Lung (tissue), 12 donors: ENCODE measurements around the gene IDI1. TPM values are rescaled to one million over a fixed set of nuclear protein-coding genes. Genes with fewer than 3 reads are reported as not detected.
A peak's percentile ranks its signal among the peaks of the same experiment; 100 is the strongest.
"Not testable (repeated sequence)": the region's sequence is repeated elsewhere in the genome, so short reads cannot be mapped to it uniquely, and the experiment has no call there.

Source experiments
- ATAC-seq: fragments of 200-7000 bp; cut with Tn5 transposase; one replicate; pipeline ENCODE4 v1.9.1; 2020; ENCODE audit warnings: moderate number of reproducible peaks; ENCODE audit not compliant: insufficient read depth, low FRiP score
- DNase-seq, 3 donors: peaks; one replicate each; pipeline ENCODE4 v3.0.0-alpha.2; 2013 to 2017
- H3K27ac ChIP-seq, 2 donors: one replicate each; pipeline ENCODE4 v1.5.1; 2013; ENCODE audit warnings: mild to moderate bottlenecking in 2 of 2, moderate library complexity in 2 of 2, control low read depth in 1 of 2, inconsistent platforms in 1 of 2, low read depth in 1 of 2, low read length in 1 of 2
- H3K27me3 ChIP-seq, 3 donors: one replicate each; pipeline ENCODE4 v1.5.1; 2013; ENCODE audit warnings: low read length in 2 of 3; ENCODE audit not compliant: control insufficient read depth in 3 of 3, insufficient read depth in 3 of 3
- H3K36me3 ChIP-seq, 4 donors: one replicate each; pipeline ENCODE4 v1.5.1; 2013; ENCODE audit warnings: low read length in 4 of 4, mild to moderate bottlenecking in 1 of 4, moderate library complexity in 1 of 4; ENCODE audit not compliant: control insufficient read depth in 4 of 4, insufficient read depth in 4 of 4
- H3K4me1 ChIP-seq, 5 donors: one replicate each; pipeline ENCODE4 v1.5.1; 2013; ENCODE audit warnings: low read length in 5 of 5, mild to moderate bottlenecking in 2 of 5, moderate library complexity in 1 of 5; ENCODE audit not compliant: control insufficient read depth in 5 of 5, insufficient read depth in 5 of 5
- H3K4me3 ChIP-seq: one replicate; pipeline ENCODE4 v1.5.1; 2013; ENCODE audit warnings: mild to moderate bottlenecking, control low read depth, moderate library complexity
- H3K9ac ChIP-seq, 2 donors: one replicate each; pipeline ENCODE4 v1.5.1; 2013; ENCODE audit warnings: low read length in 2 of 2, control low read depth in 1 of 2; ENCODE audit not compliant: insufficient read depth in 1 of 2
- H3K9me3 ChIP-seq, 4 donors: one replicate each; pipeline ENCODE4 v1.5.1; 2013; ENCODE audit warnings: low read length in 3 of 4, mild to moderate bottlenecking in 1 of 4, moderate library complexity in 1 of 4; ENCODE audit not compliant: control insufficient read depth in 4 of 4, insufficient read depth in 3 of 4
- WGBS, 2 donors: extraction: QIAGEN DNeasy Blood & Tissue Kit; methylation state at CpG; one replicate each; pipeline ENCODE4 v1.1.7; 2013; 5-methylcytosine and 5-hydroxymethylcytosine counted together
- polyA plus RNA-seq, 2 donors: library from polyadenylated mRNA; stranded (reverse); fragments of 200-250 nt; gene quantifications; one replicate each; pipeline ENCODE4 v1.2.1, GENCODE V29; 2013
- total RNA-seq, 2 donors: library from RNA; depleted of rRNA in 1 of 2; stranded (reverse); fragments of >200 nt in 1 of 2; gene quantifications; one replicate each; pipeline ENCODE4 v1.2.1, GENCODE V29; 2014 to 2021
- TF ChIP-seq, protein P1 (sequence below): IDR thresholded peaks from 2 replicates; pipeline ENCODE4 v1.5.1; 2012; ENCODE audit warnings: mild to moderate bottlenecking; ENCODE audit errors: control extremely low read depth, extremely low read depth
- donor health status: control.
- donor health status: control.
- donor health status: Bipolar disorder and iron deficiency.
- donor health status: healthy.
- donor health status: DM: yes; HTN: yes; CAD: no.

IDI1 gene
- total and polyA plus RNA-seq, 4 donors: 44.4 to 173 (median 91.4) TPM

DNA sequence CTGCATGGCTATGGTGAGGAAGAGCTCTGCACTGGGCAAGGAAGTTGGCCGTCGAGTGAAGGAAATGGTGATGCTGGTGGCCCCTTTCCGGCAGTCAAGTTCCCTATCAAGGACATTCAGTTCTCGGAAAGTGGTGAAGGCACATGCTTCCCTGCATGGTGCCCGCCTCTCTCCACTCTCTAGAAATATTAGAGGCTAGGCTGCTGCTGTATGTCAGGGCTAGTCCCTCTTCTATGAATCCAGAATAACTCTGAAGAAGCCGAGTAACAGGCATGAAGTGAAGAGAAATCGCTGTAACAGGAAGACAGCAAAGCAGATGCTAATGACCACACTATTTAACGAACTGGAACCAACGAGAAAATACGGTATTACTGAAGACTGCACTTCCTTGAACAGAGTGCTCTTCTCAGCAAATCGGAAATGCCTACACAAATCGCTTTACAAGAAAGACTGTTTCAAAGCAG is 5.4 kb downstream of the IDI1 start:
- Histone ChIP-seq H3K9me3 (peaks cover 0 to 2% (median 0%) of the 10 kb centered on the region in 4 donors), H3K4me1 (peaks cover 0 to 13% (median 9%) of the 10 kb centered on the region in 5 donors), H3K4me3 (no peak overlapping the region), H3K27me3 (no peaks in the 10 kb centered on the region), H3K27ac (peak overlapping the region; percentile 27 to 78), H3K9ac (no peak overlapping the region), H3K36me3 (peaks cover 6 to 20% (median 10%) of the 10 kb centered on the region in 4 donors)
- TF ChIP-seq, protein P1, sequence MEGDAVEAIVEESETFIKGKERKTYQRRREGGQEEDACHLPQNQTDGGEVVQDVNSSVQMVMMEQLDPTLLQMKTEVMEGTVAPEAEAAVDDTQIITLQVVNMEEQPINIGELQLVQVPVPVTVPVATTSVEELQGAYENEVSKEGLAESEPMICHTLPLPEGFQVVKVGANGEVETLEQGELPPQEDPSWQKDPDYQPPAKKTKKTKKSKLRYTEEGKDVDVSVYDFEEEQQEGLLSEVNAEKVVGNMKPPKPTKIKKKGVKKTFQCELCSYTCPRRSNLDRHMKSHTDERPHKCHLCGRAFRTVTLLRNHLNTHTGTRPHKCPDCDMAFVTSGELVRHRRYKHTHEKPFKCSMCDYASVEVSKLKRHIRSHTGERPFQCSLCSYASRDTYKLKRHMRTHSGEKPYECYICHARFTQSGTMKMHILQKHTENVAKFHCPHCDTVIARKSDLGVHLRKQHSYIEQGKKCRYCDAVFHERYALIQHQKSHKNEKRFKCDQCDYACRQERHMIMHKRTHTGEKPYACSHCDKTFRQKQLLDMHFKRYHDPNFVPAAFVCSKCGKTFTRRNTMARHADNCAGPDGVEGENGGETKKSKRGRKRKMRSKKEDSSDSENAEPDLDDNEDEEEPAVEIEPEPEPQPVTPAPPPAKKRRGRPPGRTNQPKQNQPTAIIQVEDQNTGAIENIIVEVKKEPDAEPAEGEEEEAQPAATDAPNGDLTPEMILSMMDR: no peak
- DNase-seq (peak in 1 of 3 donors; percentile 5), ATAC-seq (peak; percentile 39)
- 19 to 45% methylated on average over 12 of the region's 12 CpGs for WGBS, 2 donors

GRCh38 chr10:1041514-1041913 is 7.4 kb downstream of the IDI1 start:
- 93 to 94% methylated on average over 9 of the region's 9 CpGs for WGBS, 2 donors
- TF ChIP-seq, protein P1: no peak
- H3K36me3 ChIP-seq: peaks cover 6 to 20% (median 15%) of the 10 kb centered on the region in 4 donors

GRCh38 chr10:1040133-1040532 is 8.8 kb downstream of the IDI1 start:
- Histone ChIP-seq H3K9ac (no peak overlapping the region), H3K4me1 (peaks cover 0 to 10% (median 0%) of the 10 kb centered on the region in 5 donors), H3K36me3 (peaks cover 6 to 20% (median 14%) of the 10 kb centered on the region in 4 donors), H3K27ac (no peak overlapping the region), H3K9me3 (no peaks in the 10 kb centered on the region), H3K4me3 (no peak overlapping the region), H3K27me3 (no peaks in the 10 kb centered on the region)
- no peak for ATAC-seq
- 86 to 91% methylated on average over 3 of the region's 3 CpGs for WGBS, 2 donors
- no peak for DNase-seq
- TF ChIP-seq, protein P1: no peak

More at GRCh38 chr10:1041514-1041913, 7.4 kb downstream of the IDI1 start:
- Histone ChIP-seq H3K4me1 (peaks cover 0 to 10% (median 4%) of the 10 kb centered on the region in 5 donors), H3K9ac (no peak overlapping the region), H3K9me3 (no peaks in the 10 kb centered on the region), H3K27ac (no peak overlapping the region), H3K27me3 (no peaks in the 10 kb centered on the region), H3K4me3 (no peak overlapping the region)
- DNase-seq (no peak), ATAC-seq (no peak)

GRCh38 chr10:1038769-1039168 is 10.2 kb downstream of the IDI1 start:
- not testable (repeated sequence) for H3K9ac ChIP-seq, H3K4me1 ChIP-seq, H3K27ac ChIP-seq, H3K27me3 ChIP-seq, H3K9me3 ChIP-seq, H3K4me3 ChIP-seq, DNase-seq, ATAC-seq
- H3K36me3 ChIP-seq: peaks cover 6 to 18% (median 13%) of the 10 kb centered on the region in 4 donors
- 96 to 97% methylated on average over 6 to 13 of the region's 20 CpGs for WGBS, 2 donors
